Panc1 (cell line): Measurements from ENCODE around the gene FARS2.

Experiments used
- CTCF ChIP-seq: fragments of 450-650 bp; IDR thresholded peaks from 2 replicates; pipeline ENCODE4 v1.5.1; 2017; ENCODE audit warnings: mild to moderate bottlenecking
- POLR2AphosphoS5 ChIP-seq: IDR thresholded peaks from 2 replicates; pipeline ENCODE4 v1.6.1; 2012; ENCODE audit warnings: mild to moderate bottlenecking, low read depth, low read length, moderate library complexity
- REST ChIP-seq, 2 experiments: IDR thresholded peaks; 2 replicates each; pipeline ENCODE4 v1.6.1; 2011 to 2012; ENCODE audit warnings: low read depth in 2 of 2, control low read depth in 1 of 2, low read length in 1 of 2, mild to moderate bottlenecking in 1 of 2, moderate library complexity in 1 of 2; ENCODE audit not compliant: insufficient read depth in 1 of 2
- SIN3A ChIP-seq: IDR thresholded peaks from 2 replicates; pipeline ENCODE4 v1.6.1; 2012; ENCODE audit warnings: low read depth, mild to moderate bottlenecking, low read length, moderate library complexity, borderline replicate concordance; ENCODE audit not compliant: insufficient read depth
- TCF7L2 ChIP-seq: IDR thresholded peaks from 2 replicates; pipeline ENCODE4 v1.6.1; 2011; ENCODE audit warnings: mild to moderate bottlenecking, low read depth, low read length, inconsistent platforms

- TF ChIP-seq CTCF: no peak
- TF ChIP-seq POLR2AphosphoS5: no peak
- no peak for TF ChIP-seq REST (IDR thresholded peaks at IDR 0.05; ENCODE audit: insufficient read depth in 1 of 2, low read depth in 2 of 2, low read length in 1 of 2)
- no peak for TF ChIP-seq SIN3A
- TF ChIP-seq TCF7L2: no peak
These were observed 462.8 kb downstream of the FARS2 start for GRCh38 chr6:5723841-5724691.
